Liver (tissue), 9 donors: ENCODE results near the gene NUDT4. TPM values are rescaled to one million over a fixed set of nuclear protein-coding genes. Genes with fewer than 3 reads are reported as not detected.

Experiments
- DNase-seq: peaks from one replicate; pipeline ENCODE4 v3.0.0-alpha.2; 2017; ENCODE audit warnings: low spot score
- H3K27ac ChIP-seq, 2 donors: one replicate each; pipeline ENCODE4 v1.7.0; 2013; ENCODE audit warnings: inconsistent platforms in 2 of 2, low read length in 2 of 2, control low read depth in 1 of 2, low read depth in 1 of 2, mild to moderate bottlenecking in 1 of 2
- H3K27me3 ChIP-seq, 4 donors: one replicate each; pipeline versions ENCODE4 v1.6.1 to v1.7.0; 2013; ENCODE audit warnings: low read length in 3 of 4, inconsistent platforms in 1 of 4, mild to moderate bottlenecking in 1 of 4, moderate library complexity in 1 of 4; ENCODE audit not compliant: control insufficient read depth in 4 of 4, insufficient read depth in 4 of 4
- H3K36me3 ChIP-seq, 4 donors: one replicate each; pipeline versions ENCODE4 v1.6.1 to v1.7.0; 2013; ENCODE audit warnings: low read length in 3 of 4, mild to moderate bottlenecking in 3 of 4, low read depth in 1 of 4, moderate library complexity in 1 of 4; ENCODE audit not compliant: control insufficient read depth in 4 of 4, insufficient read depth in 3 of 4
- H3K4me1 ChIP-seq, 4 donors: one replicate each; pipeline versions ENCODE4 v1.6.1 to v1.7.0; 2013; ENCODE audit warnings: low read length in 3 of 4, mild to moderate bottlenecking in 3 of 4, moderate library complexity in 1 of 4; ENCODE audit not compliant: control insufficient read depth in 4 of 4, insufficient read depth in 4 of 4
- H3K4me3 ChIP-seq, 3 donors: one replicate each; pipeline versions ENCODE4 v1.6.1 to v1.7.0; 2013; ENCODE audit warnings: low read length in 3 of 3, control low read depth in 1 of 3, low read depth in 1 of 3, mild to moderate bottlenecking in 1 of 3
- H3K9ac ChIP-seq, 2 donors: one replicate each; pipeline ENCODE4 v1.7.0; 2013; ENCODE audit warnings: low read length in 2 of 2, mild to moderate bottlenecking in 2 of 2, moderate library complexity in 2 of 2, control low read depth in 1 of 2, low read depth in 1 of 2
- H3K9me3 ChIP-seq, 4 donors: one replicate each; pipeline versions ENCODE4 v1.6.1 to v1.7.0; 2013; ENCODE audit warnings: low read length in 3 of 4; ENCODE audit not compliant: control insufficient read depth in 4 of 4
- ATF3 ChIP-seq: IDR thresholded peaks from 2 replicates; pipeline ENCODE4 v1.6.1; 2016; ENCODE audit warnings: antibody characterized with exemption
- CTCF ChIP-seq: fragments of 150-350 bp; IDR thresholded peaks from 2 replicates; pipeline ENCODE4 v1.5.1; 2017; ENCODE audit warnings: improper control_type of control experiment, low read depth, low read length; ENCODE audit not compliant: missing input control
- EGR1 ChIP-seq, 2 donors: IDR thresholded peaks; 2 replicates each; pipeline ENCODE4 v1.6.1; 2016 to 2018; ENCODE audit warnings: antibody characterized with exemption in 2 of 2, low read depth in 2 of 2
- FOXA1 ChIP-seq: IDR thresholded peaks from 2 replicates; pipeline ENCODE4 v1.6.1; 2016; ENCODE audit warnings: antibody characterized with exemption
- FOXA2 ChIP-seq: IDR thresholded peaks from 2 replicates; pipeline ENCODE4 v1.6.1; 2016; ENCODE audit warnings: antibody characterized with exemption
- GABPA ChIP-seq, 2 donors: IDR thresholded peaks in 1 of 2; conservative IDR thresholded peaks in 1 of 2; 2 replicates each; pipeline ENCODE4 v1.6.1; 2016; ENCODE audit warnings: antibody characterized with exemption in 2 of 2, mild to moderate bottlenecking in 1 of 2, moderate library complexity in 1 of 2
- HNF4A ChIP-seq, 2 donors: conservative IDR thresholded peaks; 2 replicates each; pipeline ENCODE4 v1.6.1; 2016; ENCODE audit warnings: antibody characterized with exemption in 2 of 2, mild to moderate bottlenecking in 2 of 2
- HNF4G ChIP-seq: IDR thresholded peaks from 2 replicates; pipeline ENCODE4 v1.6.1; 2016; ENCODE audit warnings: antibody characterized with exemption
- JUND ChIP-seq, 2 donors: IDR thresholded peaks; 2 replicates each; pipeline ENCODE4 v1.6.1; 2016; ENCODE audit warnings: antibody characterized with exemption in 2 of 2
- MAX ChIP-seq: IDR thresholded peaks from 2 replicates; pipeline ENCODE4 v1.6.1; 2016; ENCODE audit warnings: antibody characterized with exemption
- NR2F2 ChIP-seq: IDR thresholded peaks from 2 replicates; pipeline ENCODE4 v1.6.1; 2016; ENCODE audit warnings: antibody characterized with exemption
- RAD21 ChIP-seq, 2 donors: IDR thresholded peaks; 2 replicates each; pipeline ENCODE4 v1.6.1; 2016; ENCODE audit warnings: antibody characterized with exemption in 2 of 2, mild to moderate bottlenecking in 2 of 2
- REST ChIP-seq: IDR thresholded peaks from 2 replicates; pipeline ENCODE4 v1.6.1; 2016; ENCODE audit warnings: antibody characterized with exemption, mild to moderate bottlenecking
- RXRA ChIP-seq, 2 donors: IDR thresholded peaks; 2 replicates each; pipeline ENCODE4 v1.6.1; 2017 to 2018; ENCODE audit warnings: antibody characterized with exemption in 2 of 2, mild to moderate bottlenecking in 1 of 2
- SP1 ChIP-seq: IDR thresholded peaks from 2 replicates; pipeline ENCODE4 v1.6.1; 2018; ENCODE audit warnings: antibody characterized with exemption, mild to moderate bottlenecking
- TAF1 ChIP-seq: conservative IDR thresholded peaks from 2 replicates; pipeline ENCODE4 v1.6.1; 2016; ENCODE audit warnings: antibody characterized with exemption, mild to moderate bottlenecking
- YY1 ChIP-seq: IDR thresholded peaks from 2 replicates; pipeline ENCODE4 v1.6.1; 2016; ENCODE audit warnings: antibody characterized with exemption, mild to moderate bottlenecking
- ZBTB33 ChIP-seq: IDR thresholded peaks from 2 replicates; pipeline ENCODE4 v1.6.1; 2016; ENCODE audit warnings: antibody characterized with exemption
- WGBS: extraction: QIAGEN DNeasy Blood & Tissue Kit; methylation state at CpG from one replicate; pipeline ENCODE4 v1.1.7; 2013; 5-methylcytosine and 5-hydroxymethylcytosine counted together
- polyA plus RNA-seq, 2 donors: library from polyadenylated mRNA; stranded (reverse) in 1 of 2; unstranded in 1 of 2; fragments of 200-250 nt in 1 of 2; fragments of >200 nt in 1 of 2; fragmentation: Nextera tagmentation in 1 of 2; extraction: Ambion mirVana in 1 of 2; gene quantifications; one replicate each; pipeline versions ENCODE4 v1.2.1 to v1.2.3, GENCODE V29; 2013 to 2015
- total RNA-seq, 2 donors: library from RNA; depleted of rRNA; stranded (reverse); fragments of >200 nt; gene quantifications; one replicate each; pipeline ENCODE4 v1.2.3, GENCODE V29; 2014
- donor health status: healthy.
- donor health status: healthy.
- donor health status: healthy.
- donor health status: healthy.
- donor health status: healthy.

NUDT4 gene
- total and polyA plus RNA-seq, 4 donors: 8.9 to 141 (median 11.9) TPM

GRCh38 chr12:93451423-93452158 is 73.9 kb downstream of the NUDT4 start:
- no peak for TF ChIP-seq ATF3
- TF ChIP-seq REST: no peak
- TF ChIP-seq RXRA (IDR thresholded peaks at IDR 0.05): no peak
- TF ChIP-seq ZBTB33: no peak
- no peak for TF ChIP-seq JUND (IDR thresholded peaks at IDR 0.05)
- no peak for TF ChIP-seq TAF1
- TF ChIP-seq EGR1 (IDR thresholded peaks at IDR 0.05; ENCODE audit: low read depth in 2 of 2): no peak
- no peak for TF ChIP-seq GABPA (IDR thresholded peaks at IDR 0.05 in 1 of 2, conservative IDR thresholded peaks at IDR 0.05 in 1 of 2)
- TF ChIP-seq FOXA2: no peak
- no peak for TF ChIP-seq FOXA1
- no peak for TF ChIP-seq HNF4A (conservative IDR thresholded peaks at IDR 0.05)
- no peak for TF ChIP-seq NR2F2
- no peak for TF ChIP-seq SP1
- no peak for TF ChIP-seq YY1
- TF ChIP-seq CTCF: no peak
- no peak for TF ChIP-seq RAD21 (IDR thresholded peaks at IDR 0.05)
- no peak for TF ChIP-seq MAX
- TF ChIP-seq HNF4G: no peak
- H3K4me1 ChIP-seq: no peaks in the 10 kb centered on the region
- no peak overlapping the region for H3K9ac ChIP-seq
- no peaks in the 10 kb centered on the region for H3K36me3 ChIP-seq
- no peak for DNase-seq
- no peaks in the 10 kb centered on the region for H3K27me3 ChIP-seq
- H3K9me3 ChIP-seq: no peaks in the 10 kb centered on the region
- H3K27ac ChIP-seq: no peak overlapping the region
- no peak overlapping the region for H3K4me3 ChIP-seq
- 59% methylated on average over 3 of the region's 3 CpGs for WGBS
